HepG2 (cell line): ENCODE measurements around the gene SMURF1. TPM values are rescaled to one million over a fixed set of nuclear protein-coding genes. Genes with fewer than 3 reads are reported as not detected.
A peak's percentile ranks its signal among the peaks of the same experiment; 100 is the strongest.

Experiments
- ATF1 ChIP-seq: IDR thresholded peaks from 2 replicates; pipeline ENCODE4 v1.6.1; 2016; ENCODE audit warnings: mild to moderate bottlenecking, control low read depth
- CREB1 ChIP-seq, 2 experiments: fragments of 450-650 bp in 1 of 2; IDR thresholded peaks; 2 replicates each; pipeline ENCODE4 v1.6.1; 2016 to 2017; ENCODE audit warnings: control low read depth in 1 of 2, mild to moderate bottlenecking in 1 of 2, missing compliant biosample characterization in 1 of 2, missing genetic modification characterization in 1 of 2
- DMAP1 ChIP-seq: IDR thresholded peaks from 2 replicates; pipeline ENCODE4 v1.6.1; 2016
- HMGXB4 ChIP-seq, 2 experiments: sonication (generic) in 1 of 2; formaldehyde crosslinking in 1 of 2; IDR thresholded peaks; 2 replicates each; pipeline versions ENCODE4 v1.4.0 to v1.6.1; 2018 to 2020; ENCODE audit warnings: missing genetic modification reagents in 2 of 2, borderline replicate concordance in 1 of 2, low read depth in 1 of 2, mild to moderate bottlenecking in 1 of 2, missing biosample characterization in 1 of 2
- SALL1 ChIP-seq: sonication (generic); formaldehyde crosslinking; IDR thresholded peaks from 2 replicates; pipeline ENCODE4 v1.8.0; 2022; ENCODE audit warnings: mild to moderate bottlenecking, missing genetic modification reagents
- SALL2 ChIP-seq: sonication (generic); formaldehyde crosslinking; IDR thresholded peaks from 2 replicates; pipeline ENCODE4 v1.8.1; 2023; ENCODE audit warnings: mild to moderate bottlenecking, missing genetic modification reagents, inconsistent platforms
- ZBTB40 ChIP-seq, 2 experiments: fragments of 450-650 bp in 1 of 2; sonication (generic) in 1 of 2; formaldehyde crosslinking in 1 of 2; IDR thresholded peaks; 2 replicates each; pipeline versions ENCODE4 v1.6.1 to v1.8.0; 2016 to 2022; ENCODE audit warnings: antibody characterized with exemption in 1 of 2, mild to moderate bottlenecking in 1 of 2, missing genetic modification reagents in 1 of 2
- ZNF547 ChIP-seq: sonication (generic); formaldehyde crosslinking; IDR thresholded peaks from 2 replicates; pipeline ENCODE4 v1.5.1; 2020; ENCODE audit warnings: mild to moderate bottlenecking, missing genetic modification reagents
- ZNF564 ChIP-seq: sonication (generic); formaldehyde crosslinking; IDR thresholded peaks from 2 replicates; pipeline ENCODE4 v1.8.1; 2023; ENCODE audit warnings: mild to moderate bottlenecking, missing genetic modification reagents
- ZNF710 ChIP-seq: sonication (generic); formaldehyde crosslinking; IDR thresholded peaks from 2 replicates; pipeline ENCODE4 v1.5.0; 2020; ENCODE audit warnings: mild to moderate bottlenecking, missing genetic modification reagents, borderline replicate concordance
- ZNF878 ChIP-seq: sonication (generic); formaldehyde crosslinking; IDR thresholded peaks from 2 replicates; pipeline ENCODE4 v1.8.1; 2023; ENCODE audit warnings: mild to moderate bottlenecking, missing genetic modification reagents, moderate library complexity
- polyA plus RNA-seq, 8 experiments: library from polyadenylated mRNA; depleted of rRNA in 3 of 8; stranded (reverse) in 7 of 8; unstranded in 1 of 8; fragments of >200 nt; fragmentation: Illumina TruSeq in 4 of 8; extraction: Trizol in 4 of 8; gene quantifications; 2 replicates each; pipeline versions ENCODE4 v1.2.1 to v1.2.3, GENCODE V29; 2011 to 2016; ENCODE audit warnings: low read depth in 4 of 8, missing spikeins in 1 of 8, mixed read lengths in 1 of 8; ENCODE audit not compliant: insufficient read depth in 1 of 8
- total RNA-seq, 5 experiments: library from RNA; depleted of rRNA; stranded (reverse); fragments of >200 nt; fragmentation: Illumina TruSeq; extraction: Trizol; gene quantifications; 2 replicates each; pipeline ENCODE4 v1.2.3, GENCODE V29; 2016; ENCODE audit warnings: low read depth in 1 of 5
- TF ChIP-seq, protein P1 (sequence below): sonication (generic); formaldehyde crosslinking; IDR thresholded peaks from 2 replicates; pipeline ENCODE4 v1.5.1; 2020; ENCODE audit warnings: mild to moderate bottlenecking, missing genetic modification reagents, borderline replicate concordance

Gene SMURF1
- total and polyA plus RNA-seq, 2 of the 13 experiments (the other 11 are each of a cell fraction or from before 2014, with no cell fraction given) = 8.3 to 11.1 TPM

GRCh38 chr7:99099499-99100077, 44.3 kb downstream of the SMURF1 start (continued):
- TF ChIP-seq SALL2 (CRISPR knock-in tag) (0 out of 2 replicates have a peak, but pooled peaks have one; percentile 22), SALL1 (CRISPR knock-in tag) (peak; percentile 28; the same call in 1 of the 2 replicates), ZBTB40 (IDR thresholded peaks at IDR 0.05) (no peak), ZBTB40 (CRISPR knock-in tag; IDR thresholded peaks at IDR 0.05) (no peak), ZNF564 (CRISPR knock-in tag) (peak; percentile 97; the same call in 1 of the 2 replicates), CREB1 (IDR thresholded peaks at IDR 0.05) (no peak), CREB1 (CRISPR knock-in tag; IDR thresholded peaks at IDR 0.05) (0 out of 2 replicates have a peak, but pooled peaks have one; percentile 1), ZNF710 (CRISPR knock-in tag) (0 out of 2 replicates have a peak, but pooled peaks have one; percentile 52), DMAP1 (CRISPR knock-in tag) (0 out of 2 replicates have a peak, but pooled peaks have one; percentile 35), ZNF547 (CRISPR knock-in tag) (0 out of 2 replicates have a peak, but pooled peaks have one; percentile 30), ZNF878 (CRISPR knock-in tag) (peak; percentile 12; the same call in 1 of the 2 replicates), HMGXB4 (CRISPR knock-in tag; IDR thresholded peaks at IDR 0.05; ENCODE audit: borderline replicate concordance in 1 of 2, low read depth in 1 of 2) (0 out of 4 replicates have a peak, but pooled peaks of 1 of the 2 experiments have one; percentile 27), ATF1 (CRISPR knock-in tag) (no peak)
- TF ChIP-seq, protein P1, sequence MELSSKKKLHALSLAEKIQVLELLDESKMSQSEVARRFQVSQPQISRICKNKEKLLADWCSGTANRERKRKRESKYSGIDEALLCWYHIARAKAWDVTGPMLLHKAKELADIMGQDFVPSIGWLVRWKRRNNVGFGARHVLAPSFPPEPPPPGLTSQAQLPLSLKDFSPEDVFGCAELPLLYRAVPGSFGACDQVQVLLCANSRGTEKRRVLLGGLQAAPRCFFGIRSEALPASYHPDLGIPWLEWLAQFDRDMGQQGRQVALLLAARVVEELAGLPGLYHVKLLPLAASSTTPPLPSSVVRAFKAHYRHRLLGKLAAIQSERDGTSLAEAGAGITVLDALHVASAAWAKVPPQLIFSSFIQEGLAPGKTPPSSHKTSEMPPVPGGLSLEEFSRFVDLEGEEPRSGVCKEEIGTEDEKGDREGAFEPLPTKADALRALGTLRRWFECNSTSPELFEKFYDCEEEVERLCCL (CRISPR knock-in tag) = no peak
